CD8-positive, alpha-beta memory T cell (primary cell): ENCODE measurements around the gene TRIM33. TPM values are rescaled to one million over a fixed set of nuclear protein-coding genes. Genes with fewer than 3 reads are reported as not detected.

ENCODE experiments used
- CTCF ChIA-PET: fragments of 350-600 bp; sonication (Branson Sonifier 250); formaldehyde crosslinking; loops from one replicate; lab custom pipeline; 2021; ENCODE audit warnings: antibody characterized with exemption; lab: Charles Lee
- POLR2A ChIA-PET: fragments of 350-600 bp; sonication (Branson Sonifier 250); formaldehyde crosslinking; loops from one replicate; lab custom pipeline; 2021; ENCODE audit warnings: antibody characterized with exemption; lab: Charles Lee
- DNase-seq, 5 donors: peaks; one replicate each; pipeline versions ENCODE4 v3.0.0 to v3.0.0-alpha.2; 2020 to 2022; ENCODE audit warnings: mixed read lengths in 1 of 5
- H3K27ac ChIP-seq: one replicate; pipeline ENCODE4 v1.7.0; 2013; ENCODE audit warnings: low read depth, mild to moderate bottlenecking, low read length, moderate library complexity
- H3K27me3 ChIP-seq: 2 replicates; pipeline ENCODE4 v1.7.0; 2013; ENCODE audit warnings: low read length, mild to moderate bottlenecking; ENCODE audit not compliant: insufficient read depth, poor library complexity, severe bottlenecking
- H3K36me3 ChIP-seq: 2 replicates; pipeline ENCODE4 v1.7.0; 2013; ENCODE audit warnings: mild to moderate bottlenecking, low read length, moderate library complexity; ENCODE audit not compliant: insufficient read depth
- H3K4me1 ChIP-seq: 2 replicates; pipeline ENCODE4 v1.7.0; 2013; ENCODE audit warnings: mild to moderate bottlenecking, low read length, moderate library complexity; ENCODE audit not compliant: insufficient read depth
- H3K4me3 ChIP-seq: 2 replicates; pipeline ENCODE4 v1.7.0; 2013; ENCODE audit warnings: mild to moderate bottlenecking, low read length
- H3K9me3 ChIP-seq: 2 replicates; pipeline ENCODE4 v1.7.0; 2013; ENCODE audit warnings: mild to moderate bottlenecking, low read length
- H3K27ac Mint-ChIP-seq, 8 donors: one replicate each; pipeline ENCODE4 v1.8.0; 2020 to 2021; ENCODE audit warnings: mixed read lengths in 8 of 8, mild to moderate bottlenecking in 6 of 8, inconsistent platforms in 3 of 8, moderate library complexity in 3 of 8
- H3K27me3 Mint-ChIP-seq, 2 donors: one replicate each; pipeline ENCODE4 v1.8.0; 2020 to 2021; ENCODE audit warnings: mixed read lengths in 2 of 2, mild to moderate bottlenecking in 1 of 2, moderate library complexity in 1 of 2
- H3K36me3 Mint-ChIP-seq, 3 donors: one replicate each; pipeline ENCODE4 v1.8.0; 2020 to 2021; ENCODE audit warnings: mixed read lengths in 3 of 3, inconsistent platforms in 1 of 3, mild to moderate bottlenecking in 1 of 3
- H3K4me1 Mint-ChIP-seq, 3 donors: one replicate each; pipeline ENCODE4 v1.8.0; 2020 to 2021; ENCODE audit warnings: mixed read lengths in 3 of 3, inconsistent platforms in 1 of 3, mild to moderate bottlenecking in 1 of 3
- H3K4me3 Mint-ChIP-seq, 7 donors: one replicate each; pipeline ENCODE4 v1.8.0; 2020 to 2021; ENCODE audit warnings: mixed read lengths in 7 of 7, mild to moderate bottlenecking in 6 of 7, moderate library complexity in 4 of 7, inconsistent platforms in 2 of 7
- H3K9me3 Mint-ChIP-seq, 5 donors: one replicate each; pipeline ENCODE4 v1.8.0; 2020 to 2022; ENCODE audit warnings: mixed read lengths in 5 of 5, mild to moderate bottlenecking in 3 of 5, moderate library complexity in 2 of 5, inconsistent platforms in 1 of 5
- polyA plus RNA-seq: library from polyadenylated mRNA; unstranded; fragments of 300-500 nt; fragmentation: Illumina TruSeq; gene quantifications from one replicate; pipeline ENCODE4 v1.2.3, GENCODE V29; 2021
- total RNA-seq, 2 experiments: library from RNA; stranded (reverse); gene quantifications; one replicate each; pipeline ENCODE4 v1.2.3, GENCODE V29; 2021

Gene TRIM33
- total RNA-seq: 10 to 100 TPM; 32.0 to 35.6 TPM
- 45.3 TPM for polyA plus RNA-seq

DNA sequence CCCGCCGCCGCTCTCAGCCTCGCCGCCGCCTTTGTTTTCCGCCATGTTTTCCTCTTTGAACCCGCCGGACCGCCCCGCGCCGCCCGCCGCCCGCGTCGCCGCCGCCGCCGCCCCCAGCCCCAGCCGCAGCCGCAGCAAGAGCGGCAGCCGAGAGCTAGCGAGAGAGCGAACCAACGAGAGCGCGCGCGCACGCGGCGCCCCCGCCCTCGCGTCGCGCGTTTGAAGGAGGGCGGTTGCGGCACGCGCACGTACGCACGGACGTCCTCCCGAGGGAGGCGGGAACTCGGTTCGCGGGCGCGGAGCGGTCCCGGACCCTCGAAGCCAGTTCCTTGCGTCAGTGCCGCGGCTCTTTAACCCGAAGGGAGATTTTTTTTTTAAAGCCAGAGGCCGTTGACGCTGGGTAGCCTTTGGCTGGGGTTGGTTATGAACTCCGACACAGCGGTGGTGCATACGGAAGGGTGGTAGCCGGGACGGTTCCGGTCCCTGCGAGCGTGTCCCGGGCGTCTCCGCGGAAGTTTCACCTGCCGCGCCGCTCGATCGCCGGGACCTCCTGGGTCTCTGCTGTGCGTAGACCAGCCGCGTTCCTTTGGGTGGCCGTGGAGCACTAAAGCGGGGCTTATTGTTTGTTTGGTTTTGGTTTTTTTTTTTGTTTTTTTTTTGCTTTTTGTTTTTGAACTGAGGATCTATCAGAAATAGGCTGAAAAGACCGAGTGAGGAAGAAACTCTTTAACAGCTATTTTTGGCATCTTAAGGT, at the start of gene TRIM33:
Gene TRIM33, minus strand, starts transcription at position 172 of the 754 bp plus-strand sequence. Its CDS starts 127 bp downstream, at position 45.
- H3K9me3 Mint-ChIP-seq: no peaks in the 10 kb centered on the region
- peaks cover 52 to 59% (median 54%) of the 10 kb centered on the region in 3 donors for H3K4me1 Mint-ChIP-seq
- H3K27ac Mint-ChIP-seq: peak within 1 kb of the TSS; percentile 99 to 100 (median 100)
- POLR2A ChIA-PET: interaction anchor here (0.5 to 3.4 kb wide), 18 partner anchors 8 to 1473 kb away, joined by 3 to 25 read pairs (median 4); partner anchors contain the start of genes BCAS2, CSDE1, HIPK1 and NRAS
- H3K4me1 ChIP-seq: peaks cover 43% of the 10 kb centered on the region
- CTCF ChIA-PET: interaction anchor here (0.6 to 1.4 kb wide), 5 partner anchors 10 to 559 kb away, joined by 3 to 5 read pairs (median 3); partner anchors contain the start of gene BCAS2
- H3K27me3 Mint-ChIP-seq: peaks cover 0 to 7% of the 10 kb centered on the region in 2 donors
- H3K36me3 ChIP-seq: no peaks in the 10 kb centered on the region
- DNase-seq: peak; percentile 84 to 95 (median 93)
- peak within 1 kb of the TSS; percentile 99 for H3K27ac ChIP-seq
- peak within 1 kb of the TSS; percentile 87 for H3K4me3 ChIP-seq
- H3K36me3 Mint-ChIP-seq: peaks cover 0 to 27% (median 5%) of the 10 kb centered on the region in 3 donors
- H3K27me3 ChIP-seq: no peaks in the 10 kb centered on the region
- H3K4me3 Mint-ChIP-seq: peak within 1 kb of the TSS; percentile 95 to 100 (median 99)
- no peaks in the 10 kb centered on the region for H3K9me3 ChIP-seq

DNA sequence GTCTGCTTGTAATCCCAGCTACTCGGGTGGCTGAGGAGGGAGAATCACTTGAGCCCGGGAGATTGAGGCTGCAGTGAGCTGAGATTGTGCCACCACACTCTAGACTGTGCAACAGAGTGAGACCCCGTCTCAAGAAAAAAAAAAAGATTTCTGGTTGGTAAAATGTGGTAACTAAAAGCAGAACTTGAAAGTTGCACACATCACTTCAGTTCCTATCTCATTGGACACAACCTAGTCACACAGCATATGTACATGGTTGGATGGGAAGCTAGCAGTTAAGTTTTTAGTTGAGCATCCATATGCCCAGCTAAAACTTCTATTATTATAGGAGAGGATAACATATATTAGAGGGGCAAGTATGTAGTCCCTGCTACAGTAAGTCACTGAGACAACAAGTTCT, 48.4 kb upstream of the TRIM33 start:
- H3K9me3 Mint-ChIP-seq: no peaks in the 10 kb centered on the region
- DNase-seq: no peak
- Histone ChIP-seq H3K4me3 (no peak overlapping the region), H3K9me3 (no peaks in the 10 kb centered on the region), H3K4me1 (no peaks in the 10 kb centered on the region), H3K36me3 (no peaks in the 10 kb centered on the region), H3K27ac (no peak overlapping the region), H3K27me3 (no peaks in the 10 kb centered on the region)
- CTCF ChIA-PET: interaction anchor here (1.0 to 1.8 kb wide), 2 partner anchors 9 to 212 kb away, joined by 3 to 9 read pairs; no protein-coding TSS in a partner anchor
- H3K36me3 Mint-ChIP-seq: peaks cover 0 to 2% (median 1%) of the 10 kb centered on the region in 3 donors
- POLR2A ChIA-PET: no interaction called here
- no peak overlapping the region for H3K27ac Mint-ChIP-seq
- no peak overlapping the region for H3K4me3 Mint-ChIP-seq
- no peaks in the 10 kb centered on the region for H3K27me3 Mint-ChIP-seq
- H3K4me1 Mint-ChIP-seq: no peaks in the 10 kb centered on the region

DNA sequence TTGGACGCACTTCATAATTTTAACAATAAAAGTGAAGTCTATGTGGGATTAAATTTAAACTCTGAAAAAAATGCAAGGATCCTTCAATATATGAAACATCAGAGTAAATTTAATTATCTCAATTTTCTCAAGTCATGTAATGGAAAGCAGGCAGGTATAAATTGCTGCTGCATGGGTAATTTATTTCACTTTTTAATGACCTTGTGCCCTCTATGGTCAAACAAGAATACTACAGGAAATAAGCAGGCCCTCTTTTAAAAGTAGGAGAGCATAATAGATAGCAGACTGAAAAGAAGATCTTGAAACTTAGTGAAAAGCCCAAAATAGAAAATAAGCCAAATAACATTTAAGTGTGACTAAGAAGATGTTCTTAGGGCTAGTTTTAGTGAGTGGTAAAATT, 47.5 kb upstream of the TRIM33 start:
- no peaks in the 10 kb centered on the region for H3K9me3 ChIP-seq

DNA sequence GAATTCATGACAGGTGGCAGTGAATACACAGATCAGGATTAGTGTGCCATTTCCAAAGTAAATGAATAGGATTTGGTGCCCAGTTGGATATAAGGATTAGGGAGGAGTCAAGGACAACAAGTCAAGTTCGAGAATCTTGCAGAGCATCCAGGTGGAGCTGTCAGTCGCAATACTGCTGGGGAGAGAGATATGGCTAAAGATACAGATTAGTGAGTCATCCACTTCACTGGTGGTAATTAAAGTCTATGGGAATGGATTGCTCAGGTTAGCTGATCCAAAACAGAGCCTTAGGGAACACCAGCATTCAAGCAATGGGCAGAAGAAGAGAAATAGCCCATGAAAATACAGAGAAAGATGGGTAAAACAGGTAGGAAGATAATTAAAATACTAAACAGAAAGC, 43.6 kb upstream of the TRIM33 start:
- Mint-ChIP-seq H3K4me3 (no peak overlapping the region), H3K27me3 (peaks cover 0 to 7% of the 10 kb centered on the region in 2 donors), H3K4me1 (no peaks in the 10 kb centered on the region), H3K36me3 (no peaks in the 10 kb centered on the region), H3K27ac (peak overlapping the region in 1 of 8 donors; percentile 11), H3K9me3 (no peaks in the 10 kb centered on the region)
- H3K4me3 ChIP-seq: no peak overlapping the region
- no peak overlapping the region for H3K27ac ChIP-seq
- no peaks in the 10 kb centered on the region for H3K9me3 ChIP-seq
- CTCF ChIA-PET: no interaction called here
- POLR2A ChIA-PET: no interaction called here
- H3K36me3 ChIP-seq: no peaks in the 10 kb centered on the region
- H3K27me3 ChIP-seq: no peaks in the 10 kb centered on the region
- no peaks in the 10 kb centered on the region for H3K4me1 ChIP-seq
- no peak for DNase-seq

More for the DNA sequence above, 47.5 kb upstream of the TRIM33 start:
- no peak overlapping the region for H3K4me3 ChIP-seq
- DNase-seq: peak in 2 of 5 donors; percentile 14 to 17
- ChIA-PET CTCF (interaction anchor here (1.0 to 1.8 kb wide), 2 partner anchors 9 to 212 kb away, joined by 3 to 9 read pairs; no protein-coding TSS in a partner anchor), POLR2A (no interaction called here)
- H3K4me3 Mint-ChIP-seq: no peak overlapping the region
- no peaks in the 10 kb centered on the region for H3K36me3 ChIP-seq
- H3K9me3 Mint-ChIP-seq: no peaks in the 10 kb centered on the region
- no peaks in the 10 kb centered on the region for H3K27me3 Mint-ChIP-seq
- no peaks in the 10 kb centered on the region for H3K27me3 ChIP-seq
- no peaks in the 10 kb centered on the region for H3K4me1 Mint-ChIP-seq
- no peaks in the 10 kb centered on the region for H3K4me1 ChIP-seq
- peak overlapping the region in 1 of 8 donors; percentile 29 for H3K27ac Mint-ChIP-seq
- H3K36me3 Mint-ChIP-seq: no peaks in the 10 kb centered on the region
- H3K27ac ChIP-seq: no peak overlapping the region

DNA sequence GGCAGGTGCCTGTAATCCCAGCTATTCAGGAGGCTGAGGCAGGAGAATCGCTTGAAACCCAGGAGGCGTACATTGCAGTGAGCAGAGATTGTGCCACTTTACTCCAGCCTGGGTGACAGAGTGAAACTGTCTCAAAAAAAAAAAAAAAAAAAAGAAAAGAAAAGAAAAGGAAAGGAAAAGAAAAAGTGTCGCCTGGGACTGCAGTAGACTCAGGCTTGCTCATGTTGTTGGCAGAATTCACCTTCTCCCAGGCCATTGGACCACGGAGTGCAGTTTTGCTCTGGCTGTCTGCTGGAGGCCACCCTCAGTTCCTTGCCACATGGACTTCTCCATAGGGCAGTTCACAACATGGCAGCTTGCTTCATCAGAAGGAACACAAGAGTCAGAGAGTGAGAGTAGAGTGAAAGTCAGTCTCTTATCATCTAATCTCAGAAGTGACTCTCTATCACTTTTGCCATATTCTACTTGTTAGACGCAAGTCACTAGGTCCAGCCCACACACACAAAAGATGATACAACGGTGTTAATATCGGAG, 41.2 kb upstream of the TRIM33 start:
- Mint-ChIP-seq H3K36me3 (no peaks in the 10 kb centered on the region), H3K27ac (no peak overlapping the region), H3K4me3 (no peak overlapping the region), H3K27me3 (peaks cover 2 to 7% of the 10 kb centered on the region in 2 donors), H3K9me3 (no peaks in the 10 kb centered on the region), H3K4me1 (no peaks in the 10 kb centered on the region)
- H3K9me3 ChIP-seq: no peaks in the 10 kb centered on the region
- no peaks in the 10 kb centered on the region for H3K27me3 ChIP-seq
- H3K4me3 ChIP-seq: no peak overlapping the region
- H3K4me1 ChIP-seq: no peaks in the 10 kb centered on the region
- POLR2A ChIA-PET: no interaction called here
- CTCF ChIA-PET: no interaction called here
- H3K36me3 ChIP-seq: no peaks in the 10 kb centered on the region
- DNase-seq: no peak
- H3K27ac ChIP-seq: no peak overlapping the region

DNA sequence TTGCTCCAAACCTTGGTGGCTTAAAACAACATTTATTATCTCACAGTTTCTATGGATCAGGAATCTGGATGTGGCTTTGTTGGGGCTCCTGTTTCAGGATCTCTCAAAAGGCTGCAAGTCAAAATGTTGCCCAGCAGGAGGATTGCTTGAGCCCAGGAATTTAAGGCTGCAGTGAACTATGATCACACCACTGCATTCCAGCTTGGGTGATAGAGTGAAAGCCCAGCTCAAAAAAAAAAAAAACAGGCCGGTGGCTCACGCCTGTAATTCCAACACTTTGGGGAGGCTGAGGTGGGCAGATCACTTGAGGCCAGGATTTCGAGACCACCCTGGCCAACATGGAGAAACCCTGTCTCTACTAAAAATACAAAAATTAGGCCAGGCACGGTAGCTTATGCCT, 40.4 kb upstream of the TRIM33 start:
- Mint-ChIP-seq H3K36me3 (no peaks in the 10 kb centered on the region), H3K4me3 (no peak overlapping the region), H3K27ac (no peak overlapping the region), H3K4me1 (no peaks in the 10 kb centered on the region), H3K27me3 (peaks cover 2 to 7% of the 10 kb centered on the region in 2 donors), H3K9me3 (no peaks in the 10 kb centered on the region)
- no peak overlapping the region for H3K27ac ChIP-seq
- no peaks in the 10 kb centered on the region for H3K27me3 ChIP-seq
- no peaks in the 10 kb centered on the region for H3K9me3 ChIP-seq
- CTCF ChIA-PET: no interaction called here
- no peaks in the 10 kb centered on the region for H3K4me1 ChIP-seq
- H3K36me3 ChIP-seq: no peaks in the 10 kb centered on the region
- no peak for DNase-seq
- no peak overlapping the region for H3K4me3 ChIP-seq
- POLR2A ChIA-PET: no interaction called here

DNA sequence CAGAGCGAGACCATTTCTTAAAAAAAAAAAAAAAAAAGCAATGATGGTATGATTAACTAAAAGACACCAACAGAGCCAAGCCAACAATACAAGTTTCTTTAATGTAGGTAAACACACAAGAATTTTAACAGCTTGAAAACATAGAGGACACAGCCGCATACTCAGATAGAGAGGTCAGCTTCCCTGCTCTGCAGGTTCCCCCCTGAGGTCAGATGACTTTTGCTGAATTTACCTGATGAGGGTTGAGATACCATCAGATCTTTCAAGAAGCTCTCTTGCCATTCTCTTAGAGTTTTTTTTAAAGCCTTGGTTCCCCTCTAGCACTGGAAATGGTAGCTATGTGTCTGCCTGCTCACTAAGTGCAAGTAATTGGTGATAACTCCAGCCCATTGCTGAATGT, 39.3 kb upstream of the TRIM33 start:
- Mint-ChIP-seq H3K4me1 (no peaks in the 10 kb centered on the region), H3K9me3 (no peaks in the 10 kb centered on the region)
- CTCF ChIA-PET: interaction anchor here (1.1 kb wide), 1 partner anchor 203 kb away, joined by 3 read pairs; no protein-coding TSS in a partner anchor

DNA sequence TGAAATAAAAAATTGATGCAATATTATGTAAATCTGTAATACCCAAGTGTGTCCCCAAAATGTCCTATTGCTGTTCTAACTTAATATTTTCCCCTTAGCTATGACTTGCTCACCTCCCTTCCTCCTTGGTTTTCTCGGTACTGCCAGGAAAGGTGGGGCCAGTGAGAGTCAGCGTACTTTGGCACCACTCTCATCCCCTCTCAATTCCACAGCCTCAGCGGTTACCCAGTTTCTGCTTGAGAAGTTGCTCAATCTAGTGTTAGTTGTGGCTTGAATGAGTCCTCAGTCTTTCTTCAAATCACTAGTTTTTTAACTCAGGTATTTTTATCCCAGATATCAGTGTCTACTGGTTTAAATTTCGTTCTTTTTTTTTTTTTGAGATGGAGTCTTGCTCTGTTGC, 38.1 kb upstream of the TRIM33 start:
- Histone ChIP-seq H3K27ac (no peak overlapping the region), H3K36me3 (no peaks in the 10 kb centered on the region), H3K9me3 (no peaks in the 10 kb centered on the region), H3K27me3 (no peaks in the 10 kb centered on the region), H3K4me3 (no peak overlapping the region), H3K4me1 (no peaks in the 10 kb centered on the region)
- no peak for DNase-seq
- Mint-ChIP-seq H3K27me3 (peaks cover 5 to 12% of the 10 kb centered on the region in 2 donors), H3K4me3 (no peak overlapping the region), H3K9me3 (no peaks in the 10 kb centered on the region), H3K36me3 (no peaks in the 10 kb centered on the region), H3K4me1 (no peaks in the 10 kb centered on the region), H3K27ac (no peak overlapping the region)
- CTCF ChIA-PET: no interaction called here
- POLR2A ChIA-PET: no interaction called here

More for the DNA sequence above, 39.3 kb upstream of the TRIM33 start:
- H3K4me3 Mint-ChIP-seq: no peak overlapping the region
- no peaks in the 10 kb centered on the region for H3K36me3 ChIP-seq
- H3K4me3 ChIP-seq: no peak overlapping the region
- POLR2A ChIA-PET: no interaction called here
- no peaks in the 10 kb centered on the region for H3K36me3 Mint-ChIP-seq
- no peaks in the 10 kb centered on the region for H3K27me3 ChIP-seq
- DNase-seq: no peak
- H3K27me3 Mint-ChIP-seq: peaks cover 2 to 7% of the 10 kb centered on the region in 2 donors
- no peak overlapping the region for H3K27ac Mint-ChIP-seq
- H3K4me1 ChIP-seq: no peaks in the 10 kb centered on the region
- no peak overlapping the region for H3K27ac ChIP-seq
- no peaks in the 10 kb centered on the region for H3K9me3 ChIP-seq
